ENCODE data around the gene ARHGAP42. TPM values are rescaled to one million over a fixed set of nuclear protein-coding genes. Genes with fewer than 3 reads are reported as not detected.
A peak's percentile ranks its signal among the peaks of the same experiment; 100 is the strongest.

The ARHGAP42 gene
- total and polyA plus RNA-seq, 2 of the 13 experiments (the other 11 are each of a cell fraction or from before 2014, with no cell fraction given): 2.5 to 4.3 TPM

GRCh38 chr11:100687054-100687629 is at the start of gene ARHGAP42 (continued):
- TF ChIP-seq MTA1 (CRISPR knock-in tag; IDR thresholded peaks at IDR 0.05; ENCODE audit: borderline replicate concordance) (0 out of 2 replicates have a peak, but pooled peaks have one; percentile 35), ZNF292 (CRISPR knock-in tag; IDR thresholded peaks at IDR 0.05; ENCODE audit: borderline replicate concordance, low read depth) (0 out of 2 replicates have a peak, but pooled peaks have one; percentile 19), ZNF547 (CRISPR knock-in tag; IDR thresholded peaks at IDR 0.05) (no peak), TAF1 (CRISPR knock-in tag; IDR thresholded peaks at IDR 0.05) (peak; percentile 51), ETV5 (CRISPR knock-in tag; IDR thresholded peaks at IDR 0.05; ENCODE audit: borderline replicate concordance) (0 out of 2 replicates have a peak, but pooled peaks have one; percentile 45), ZNF710 (CRISPR knock-in tag; IDR thresholded peaks at IDR 0.05; ENCODE audit: borderline replicate concordance) (0 out of 2 replicates have a peak, but pooled peaks have one; percentile 24), HDAC1 (CRISPR knock-in tag; IDR thresholded peaks at IDR 0.05) (peak; percentile 61), SOX13 (IDR thresholded peaks at IDR 0.05) (no peak), SOX13 (CRISPR knock-in tag; conservative IDR thresholded peaks at IDR 0.05 in 1 of 2, IDR thresholded peaks at IDR 0.05 in 1 of 2) (0 out of 4 replicates have a peak, but pooled peaks of 1 of the 2 experiments have one; percentile 24), ZNF513 (CRISPR knock-in tag; conservative IDR thresholded peaks at IDR 0.05) (no peak), ZNF709 (CRISPR knock-in tag; IDR thresholded peaks at IDR 0.05) (0 out of 2 replicates have a peak, but pooled peaks have one; percentile 25), PBX3 (CRISPR knock-in tag; IDR thresholded peaks at IDR 0.05; ENCODE audit: borderline replicate concordance) (0 out of 2 replicates have a peak, but pooled peaks have one; percentile 54), ZFX (CRISPR knock-in tag; IDR thresholded peaks at IDR 0.05; ENCODE audit: low read depth) (peak; percentile 48; the same call in 1 of the 2 replicates), HDAC2 (CRISPR knock-in tag; IDR thresholded peaks at IDR 0.05) (no peak), YEATS4 (CRISPR knock-in tag; IDR thresholded peaks at IDR 0.05; ENCODE audit: borderline replicate concordance) (peak; percentile 77), HNF1A (IDR thresholded peaks at IDR 0.05; ENCODE audit: low read depth) (no peak), HNF1A (CRISPR knock-in tag; IDR thresholded peaks at IDR 0.05; ENCODE audit: borderline replicate concordance) (0 out of 2 replicates have a peak, but pooled peaks have one; percentile 9), MYC (CRISPR knock-in tag; IDR thresholded peaks at IDR 0.05; ENCODE audit: borderline replicate concordance) (peak; percentile 22; the same call in 1 of the 2 replicates), HNRNPK (IDR thresholded peaks at IDR 0.05; ENCODE audit: low read depth, low read length, poor library complexity, severe bottlenecking) (peak; percentile 45), SAP130 (CRISPR knock-in tag; IDR thresholded peaks at IDR 0.05; ENCODE audit: low read depth) (peak; percentile 44)

Measured in HepG2 (cell line).